ENCODE results near the gene DTNBP1.

DTNBP1 gene

DNA sequence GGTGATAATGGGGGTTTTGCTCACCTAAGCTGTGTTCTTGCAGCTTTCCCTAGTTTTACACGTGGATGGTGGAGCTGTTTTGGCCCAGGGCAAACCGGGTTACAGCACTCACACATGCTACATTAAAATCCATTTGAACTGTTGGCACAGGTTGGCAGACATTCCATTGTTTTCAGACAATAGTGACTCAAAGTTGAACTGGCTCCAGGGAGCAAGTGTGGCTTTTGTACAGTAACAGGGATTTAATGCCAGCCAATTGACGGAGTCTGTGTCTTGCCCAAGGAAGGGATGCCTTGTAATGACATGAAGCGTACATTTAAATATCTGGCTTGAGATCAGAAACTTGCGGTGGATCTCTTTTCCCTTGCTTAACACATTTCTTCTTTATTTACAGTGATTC is 183.1 kb downstream of the DTNBP1 start:
- no peak for DNase-seq (ENCODE audit: low read depth)

- DNase-seq (ENCODE audit: low read depth), result no peak
Measured at GRCh38 chr6:15477746-15478145, 185.1 kb downstream of the DTNBP1 start.

DNA sequence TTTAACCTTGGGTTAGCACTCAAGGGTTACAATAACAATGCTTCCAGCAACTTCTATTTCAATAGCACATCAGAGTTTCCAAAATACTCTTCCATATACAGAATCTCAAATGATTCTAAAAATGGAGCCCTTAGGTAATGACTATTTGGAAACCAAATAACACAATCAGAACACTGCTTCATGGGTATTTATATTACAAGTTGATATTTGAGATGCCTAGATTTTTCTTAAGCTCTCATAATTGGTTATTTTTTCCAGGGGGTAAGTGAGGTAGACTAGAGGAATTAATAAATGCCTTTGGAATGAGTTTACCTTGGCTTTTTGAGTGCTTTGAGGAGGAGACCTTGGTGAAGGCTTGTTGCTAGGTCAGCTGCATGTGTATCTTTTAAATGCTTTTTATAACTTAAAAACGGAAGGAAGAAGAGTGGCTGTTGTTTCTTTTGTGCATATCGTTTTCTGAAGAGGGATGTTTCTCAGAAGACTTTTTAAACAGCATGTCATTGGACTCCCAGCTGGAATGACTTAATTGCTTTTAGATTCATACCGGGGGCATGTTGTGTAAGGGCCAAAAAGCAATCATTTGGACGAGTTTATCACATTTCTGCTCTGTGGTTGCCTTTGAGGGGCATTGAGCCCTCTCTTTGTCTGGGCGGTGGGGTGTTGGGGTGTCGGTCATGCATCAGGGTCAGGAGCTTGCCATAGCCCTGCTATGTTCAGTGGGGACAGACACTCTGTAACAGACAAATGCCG is 186.0 kb downstream of the DTNBP1 start:
- DNase-seq (ENCODE audit: low read depth), result peak; percentile 40

DNA sequence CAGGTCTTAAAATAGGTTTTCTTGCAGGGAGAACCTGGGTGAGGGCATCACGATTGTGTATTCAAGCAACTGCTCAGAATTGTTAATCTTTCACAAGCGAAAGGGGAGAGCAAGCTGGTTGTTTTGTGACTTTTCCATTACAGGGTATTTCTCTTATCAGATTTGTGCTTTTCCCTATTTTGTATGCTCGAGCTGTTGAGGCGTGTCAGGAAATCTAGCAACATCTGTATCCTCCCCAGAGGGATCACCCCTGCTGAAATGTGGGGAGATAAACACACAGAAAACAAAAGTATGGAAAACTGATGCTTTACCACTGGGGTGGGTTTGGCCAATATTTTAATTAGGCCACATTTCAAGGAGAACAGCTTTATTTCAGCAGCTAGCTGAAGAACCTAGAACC is 187.0 kb downstream of the DTNBP1 start:
- DNase-seq (ENCODE audit: low read depth), result no peak

DNA sequence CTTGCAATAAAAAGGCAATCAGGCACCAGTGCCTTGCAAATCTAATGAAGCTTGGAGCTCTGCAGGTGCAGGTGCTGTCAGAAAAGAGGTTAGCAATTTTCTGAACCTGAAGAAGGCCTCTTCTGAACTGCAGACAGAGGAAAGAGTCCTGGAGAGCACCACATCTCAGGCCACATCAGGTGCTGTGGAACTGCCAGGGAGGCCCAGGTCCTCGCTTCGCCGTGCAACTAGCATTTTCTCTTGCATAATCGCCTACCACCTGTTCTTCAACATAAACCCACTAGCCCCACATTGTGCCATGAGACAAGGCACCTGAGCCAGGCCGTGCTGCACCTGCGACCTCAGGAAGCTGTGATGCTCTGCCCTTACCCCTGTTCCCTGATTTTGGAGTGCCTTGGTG is 187.6 kb downstream of the DTNBP1 start:
- no peak for DNase-seq (ENCODE audit: low read depth)

DNA sequence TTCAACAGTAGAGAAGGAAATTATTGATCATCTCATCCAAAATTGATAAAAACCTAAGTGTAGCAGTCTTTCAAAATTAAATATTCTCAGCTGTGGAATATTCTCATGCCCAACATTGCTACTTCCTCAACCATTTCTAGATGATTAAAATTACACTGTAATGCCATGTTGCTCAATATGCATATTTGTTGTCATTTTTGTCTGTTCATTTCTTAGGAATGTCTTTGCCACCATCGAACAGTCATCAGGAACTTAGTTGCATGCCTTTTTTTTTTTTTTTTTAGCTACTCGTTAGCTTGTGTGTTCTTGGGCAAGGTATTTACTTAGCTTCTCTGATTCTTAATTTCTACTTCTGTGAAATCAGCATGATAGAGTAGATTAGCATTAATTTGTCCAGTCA is 188.6 kb downstream of the DTNBP1 start:
- peak; percentile 57 for DNase-seq (ENCODE audit: low read depth)

DNA sequence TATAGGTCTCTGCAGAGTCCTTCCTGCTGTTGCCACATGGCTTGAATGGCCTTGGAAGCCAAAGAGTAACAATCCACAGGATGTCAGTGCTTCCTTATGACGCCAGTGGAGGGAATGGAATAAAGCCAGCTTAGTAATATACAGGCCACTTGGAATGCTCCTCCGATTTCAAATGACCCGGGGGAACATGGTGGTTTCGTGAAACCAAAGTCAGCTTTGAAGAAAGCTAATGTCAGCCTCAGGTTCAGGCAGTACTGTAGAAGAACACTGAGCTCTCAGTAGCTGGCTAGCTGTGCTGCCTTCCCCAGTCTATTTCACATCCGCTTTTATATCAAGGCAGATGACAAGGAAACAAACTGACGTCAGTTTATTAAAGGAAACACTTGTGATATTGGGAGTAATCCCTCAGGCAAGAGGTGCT is 189.1 kb downstream of the DTNBP1 start:
- DNase-seq (ENCODE audit: low read depth), result peak; percentile 49

GRCh38 chr6:15473174-15473573 is 189.7 kb downstream of the DTNBP1 start:
- no peak for DNase-seq (ENCODE audit: low read depth)

All from iris pigment epithelial cell (primary cell).